DOHH2 (cell line): ENCODE data around the gene MMP21.

ENCODE experiments used
- H3F3A ChIP-seq: fragments of 200-600 bp; sonication (generic), shearing (Covaris generic); 2 replicates; pipeline ENCODE4 v1.6.0; 2016; ENCODE audit warnings: antibody characterized with exemption, mild to moderate bottlenecking; ENCODE audit not compliant: control insufficient read depth, insufficient read depth
- H3K27ac ChIP-seq: fragments of 200-600 bp; sonication (generic); 2 replicates; pipeline ENCODE4 v1.5.1; 2014; ENCODE audit warnings: low read depth, mild to moderate bottlenecking, low read length, moderate library complexity
- H3K27me3 ChIP-seq: fragments of 200-600 bp; sonication (generic); 2 replicates; pipeline ENCODE4 v1.6.1; 2014; ENCODE audit warnings: mild to moderate bottlenecking, low read length, mixed read lengths; ENCODE audit not compliant: control insufficient read depth
- H3K36me3 ChIP-seq: fragments of 200-600 bp; sonication (generic); 2 replicates; pipeline ENCODE4 v1.6.1; 2014; ENCODE audit warnings: mild to moderate bottlenecking, low read length, moderate library complexity, mixed read lengths; ENCODE audit not compliant: control insufficient read depth
- H3K4me1 ChIP-seq: fragments of 200-600 bp; sonication (generic); 2 replicates; pipeline ENCODE4 v1.6.1; 2014; ENCODE audit warnings: mild to moderate bottlenecking, low read length, mixed read lengths; ENCODE audit not compliant: control insufficient read depth
- H3K4me2 ChIP-seq: fragments of 200-600 bp; sonication (generic); 2 replicates; pipeline ENCODE4 v1.6.0; 2014; ENCODE audit warnings: mild to moderate bottlenecking, low read length, moderate library complexity
- H3K4me3 ChIP-seq: fragments of 200-600 bp; sonication (generic); 2 replicates; pipeline ENCODE4 v1.5.1; 2014; ENCODE audit warnings: mild to moderate bottlenecking, low read length, mixed read lengths
- H3K79me2 ChIP-seq: fragments of 200-600 bp; sonication (generic); 2 replicates; pipeline ENCODE4 v1.6.1; 2014; ENCODE audit warnings: mild to moderate bottlenecking, low read length, mixed read lengths; ENCODE audit not compliant: control insufficient read depth
- H3K9me2 ChIP-seq: fragments of 200-600 bp; sonication (generic); replicated peaks from 2 replicates; pipeline ENCODE4 v1.6.1; 2014; ENCODE audit warnings: mild to moderate bottlenecking, low read length, mixed read lengths; ENCODE audit not compliant: control insufficient read depth
- H3K9me3 ChIP-seq: fragments of 200-600 bp; sonication (generic); 2 replicates; pipeline ENCODE4 v1.6.1; 2014; ENCODE audit warnings: antibody characterized with exemption, low read length, mixed read lengths; ENCODE audit not compliant: control insufficient read depth, insufficient read depth
- H4K20me1 ChIP-seq: fragments of 200-600 bp; sonication (generic); 2 replicates; pipeline ENCODE4 v1.6.0; 2014; ENCODE audit warnings: low read depth, mild to moderate bottlenecking, antibody characterized with exemption, low read length, moderate library complexity; ENCODE audit not compliant: control insufficient read depth, insufficient read depth
- CTCF ChIP-seq: fragments of 200-600 bp; sonication (generic); IDR thresholded peaks from one replicate; pipeline ENCODE4 v1.5.1; 2014; ENCODE audit warnings: antibody characterized with exemption, mild to moderate bottlenecking, low read depth, low read length; ENCODE audit not compliant: poor library complexity, severe bottlenecking
- EZH2phosphoT487 ChIP-seq: fragments of 200-600 bp; sonication (generic); IDR thresholded peaks from 2 replicates; pipeline ENCODE4 v1.6.1; 2017; ENCODE audit warnings: borderline replicate concordance, mild to moderate bottlenecking, antibody characterized with exemption, low read length, moderate library complexity, mixed read lengths

The MMP21 gene

GRCh38 chr10:125770844-125771243, 4.8 kb downstream of the MMP21 start:
- Histone ChIP-seq H3K27me3 (no peaks in the 10 kb centered on the region), H3K9me3 (no peaks in the 10 kb centered on the region), H3K4me1 (no peaks in the 10 kb centered on the region), H3K9me2 (no peaks in the 10 kb centered on the region), H4K20me1 (no peaks in the 10 kb centered on the region), H3K79me2 (no peaks in the 10 kb centered on the region), H3K4me3 (no peak overlapping the region), H3K36me3 (peaks cover 8% of the 10 kb centered on the region), H3K27ac (no peak overlapping the region), H3F3A (0 out of 2 replicates have a peak, but pooled peaks cover 2% of the 10 kb centered on the region), H3K4me2 (no peak overlapping the region)
- TF ChIP-seq EZH2phosphoT487 (no peak), CTCF (no peak)

- TF ChIP-seq CTCF (no peak), EZH2phosphoT487 (no peak)
- no peaks in the 10 kb centered on the region for H3K9me2 ChIP-seq
- peaks cover 24% of the 10 kb centered on the region for H3K36me3 ChIP-seq
- no peak overlapping the region for H3K4me3 ChIP-seq
- no peaks in the 10 kb centered on the region for H3K9me3 ChIP-seq
- H3K4me1 ChIP-seq: no peaks in the 10 kb centered on the region
- H3K4me2 ChIP-seq: no peak overlapping the region
- no peaks in the 10 kb centered on the region for H4K20me1 ChIP-seq
- H3K27ac ChIP-seq: no peak overlapping the region
- H3K27me3 ChIP-seq: no peaks in the 10 kb centered on the region
- H3F3A ChIP-seq: 0 out of 2 replicates have a peak, but pooled peaks cover 2% of the 10 kb centered on the region
- H3K79me2 ChIP-seq: no peaks in the 10 kb centered on the region
Observed at GRCh38 chr10:125769175-125769574, 6.4 kb downstream of the MMP21 start.

GRCh38 chr10:125768219-125768855, 7.3 kb downstream of the MMP21 start:
- H3F3A ChIP-seq: 0 out of 2 replicates have a peak, but pooled peaks cover 2% of the 10 kb centered on the region
- H3K4me1 ChIP-seq: no peaks in the 10 kb centered on the region
- H3K9me3 ChIP-seq: no peaks in the 10 kb centered on the region
- no peak overlapping the region for H3K27ac ChIP-seq
- H3K9me2 ChIP-seq: no peaks in the 10 kb centered on the region
- TF ChIP-seq EZH2phosphoT487 (no peak), CTCF (no peak)
- H3K79me2 ChIP-seq: no peaks in the 10 kb centered on the region
- peaks cover 32% of the 10 kb centered on the region for H3K36me3 ChIP-seq
- H4K20me1 ChIP-seq: no peaks in the 10 kb centered on the region
- H3K4me2 ChIP-seq: no peak overlapping the region
- no peak overlapping the region for H3K4me3 ChIP-seq
- no peaks in the 10 kb centered on the region for H3K27me3 ChIP-seq
